ENCODE measurements around the gene ZSWIM8. TPM values are rescaled to one million over a fixed set of nuclear protein-coding genes. Genes with fewer than 3 reads are reported as not detected.

The ZSWIM8 gene
- total and polyA plus RNA-seq, 10 of the 15 experiments (the other 5 are each of a cell fraction or from before 2014, with no cell fraction given) = 7.8 to 47.1 (median 23.6) TPM

GRCh38 chr10:73848821-73849489 is 63.5 kb downstream of the ZSWIM8 start (continued):
- TF ChIP-seq E4F1 (IDR thresholded peaks at IDR 0.05; ENCODE audit: borderline replicate concordance, partially characterized antibody) (no peak), ETV6 (conservative IDR thresholded peaks at IDR 0.05 in 1 of 2, IDR thresholded peaks at IDR 0.05 in 1 of 2; ENCODE audit: borderline replicate concordance in 1 of 2, low read depth in 1 of 2) (no peak; a peak in 1 of 4 replicates), PKNOX1 (IDR thresholded peaks at IDR 0.05) (0 out of 2 replicates have a peak, but pooled peaks have one; percentile 30), EP300 (IDR thresholded peaks at IDR 0.05; ENCODE audit: borderline replicate concordance in 1 of 2, control insufficient read depth in 1 of 2, low read depth in 2 of 2, low read length in 2 of 2) (peak; percentile 93 to 97), CTCF (IDR thresholded peaks at IDR 0.05 in 2 of 3, conservative IDR thresholded peaks at IDR 0.05 in 1 of 3; ENCODE audit: control insufficient read depth in 2 of 3, extremely low read depth in 1 of 3, insufficient read depth in 1 of 3, low read depth in 3 of 3, low read length in 3 of 3) (peak; percentile 99 to 100 (median 99); a peak in 5 of 6 replicates), ZBTB4 (CRISPR knock-in tag; IDR thresholded peaks at IDR 0.05) (no peak), GABPA (IDR thresholded peaks at IDR 0.05; ENCODE audit: low read depth) (no peak), MEF2A (IDR thresholded peaks at IDR 0.05; ENCODE audit: insufficient read depth, low read depth, low read length) (peak; percentile 62; the same call in 1 of the 2 replicates), SRF (IDR thresholded peaks at IDR 0.05; ENCODE audit: low read depth in 2 of 2, low read length in 2 of 2) (no peak), CREB1 (IDR thresholded peaks at IDR 0.05; ENCODE audit: low read depth) (peak; percentile 79), SREBF2 (IDR thresholded peaks at IDR 0.05; ENCODE audit: low read length) (no peak), JUND (IDR thresholded peaks at IDR 0.05; ENCODE audit: low read depth, low read length) (0 out of 2 replicates have a peak, but pooled peaks have one; percentile 44), FOS (IDR thresholded peaks at IDR 0.05; ENCODE audit: borderline replicate concordance, extremely low read depth, insufficient read length) (no peak), IKZF2 (IDR thresholded peaks at IDR 0.05) (peak; percentile 99), RCOR1 (conservative IDR thresholded peaks at IDR 0.05; ENCODE audit: low read depth, low read length) (0 out of 2 replicates have a peak, but pooled peaks have one; percentile 83), BCL3 (IDR thresholded peaks at IDR 0.05; ENCODE audit: borderline replicate concordance, insufficient read depth, low read depth, low read length, poor library complexity, severe bottlenecking) (no peak), HDGF (IDR thresholded peaks at IDR 0.05) (peak; percentile 72; the same call in 1 of the 2 replicates)

All from GM12878 (cell line).